ENCODE results near the gene FAM89A.
"Not testable (repeated sequence)": the region's sequence is repeated elsewhere in the genome, so short reads cannot be mapped to it uniquely, and the experiment has no call there.

FAM89A gene

GRCh38 chr1:231055271-231055670 is 15.2 kb upstream of the FAM89A start:
- DNase-seq, result no peak

GRCh38 chr1:231053493-231054162 is 13.6 kb upstream of the FAM89A start:
- no peak for DNase-seq

GRCh38 chr1:231052777-231053176 is 12.7 kb upstream of the FAM89A start:
- DNase-seq, result no peak

- not testable (repeated sequence) for DNase-seq
These were observed 10.9 kb upstream of the FAM89A start for GRCh38 chr1:231050932-231051331.

GRCh38 chr1:231050395-231050794 is 10.3 kb upstream of the FAM89A start:
- no peak for DNase-seq

- no peak for DNase-seq
These were observed 9.3 kb upstream of the FAM89A start for GRCh38 chr1:231049121-231049979.

GRCh38 chr1:231048419-231048818 is 8.4 kb upstream of the FAM89A start:
- not testable (repeated sequence) for DNase-seq

GRCh38 chr1:231047529-231047928 is 7.5 kb upstream of the FAM89A start:
- not testable (repeated sequence) for DNase-seq

GRCh38 chr1:231046730-231047395 is 6.8 kb upstream of the FAM89A start:
- DNase-seq, result no peak

GRCh38 chr1:231045921-231046729 is 6.1 kb upstream of the FAM89A start:
- not testable (repeated sequence) for DNase-seq

GRCh38 chr1:231045286-231045685 is 5.2 kb upstream of the FAM89A start:
- DNase-seq, result no peak

- DNase-seq, result no peak
These were observed 4.5 kb upstream of the FAM89A start for GRCh38 chr1:231044588-231044987.

- DNase-seq, result no peak
These were observed 1.7 kb upstream of the FAM89A start for GRCh38 chr1:231041719-231042261.

- DNase-seq, result no peak
These were observed 1.0 kb upstream of the FAM89A start for GRCh38 chr1:231040800-231041718.

- DNase-seq, result peak; percentile 21
These were observed 664 bp downstream of the FAM89A start for GRCh38 chr1:231039161-231040018.

GRCh38 chr1:231037585-231038517 is 2.2 kb downstream of the FAM89A start:
- no peak for DNase-seq

GRCh38 chr1:231036416-231036815 is 3.6 kb downstream of the FAM89A start:
- DNase-seq, result no peak

- no peak for DNase-seq
These were observed 4.3 kb downstream of the FAM89A start for GRCh38 chr1:231035799-231036198.

- DNase-seq, result no peak
These were observed 7.1 kb downstream of the FAM89A start for GRCh38 chr1:231032963-231033362.

All from activated gamma-delta T cell treated with Interleukin-2 at 50 U/mL for 16 hours (primary cell).